Breast epithelium (tissue), 3 donors: ENCODE results near the gene SLC22A23.

Source experiments
- CTCF ChIP-seq, 3 donors: fragments of 450-650 bp; IDR thresholded peaks; one replicate each; pipeline ENCODE4 v1.5.1; 2016 to 2017; ENCODE audit warnings: antibody characterized with exemption in 3 of 3, mild to moderate bottlenecking in 3 of 3, moderate library complexity in 3 of 3
- POLR2A ChIP-seq: fragments of 450-650 bp; IDR thresholded peaks from one replicate; pipeline ENCODE4 v1.6.1; 2016; ENCODE audit warnings: antibody characterized with exemption, mild to moderate bottlenecking, moderate library complexity
- POLR2AphosphoS5 ChIP-seq, 3 donors: sonication (generic); formaldehyde crosslinking; IDR thresholded peaks; one replicate each; pipeline ENCODE4 v1.6.1; 2017; ENCODE audit warnings: antibody characterized with exemption in 3 of 3

- TF ChIP-seq POLR2AphosphoS5 (IDR thresholded peaks at IDR 0.05) (no peak), CTCF (IDR thresholded peaks at IDR 0.05) (no peak), POLR2A (no peak)
Observed at GRCh38 chr6:3367630-3368029, 89.2 kb downstream of the SLC22A23 start.
